Neural progenitor cell (in vitro differentiated cells): ENCODE results near the gene EYS.

Experiments used
- CTCF ChIP-seq: fragments of 200-600 bp; sonication (generic); IDR thresholded peaks from 2 replicates; pipeline ENCODE4 v1.5.1; 2017; ENCODE audit warnings: antibody characterized with exemption, mild to moderate bottlenecking
- EZH2phosphoT487 ChIP-seq: fragments of 200-600 bp; sonication (generic); IDR thresholded peaks from 2 replicates; pipeline ENCODE4 v1.6.1; 2017; ENCODE audit warnings: antibody characterized with exemption

- TF ChIP-seq CTCF = no peak
- no peak for TF ChIP-seq EZH2phosphoT487
These were observed 1692.4 kb downstream of the EYS start for GRCh38 chr6:64014595-64014994.
